Tibial nerve (tissue), 4 donors: Measurements from ENCODE around the gene MBLAC2.

Source experiments
- CTCF ChIP-seq, 5 experiments: fragments of 200-600 bp in 3 of 5; fragments of 450-650 bp in 2 of 5; sonication (generic) in 3 of 5; IDR thresholded peaks; one replicate each; pipeline ENCODE4 v1.5.1; 2016 to 2019; ENCODE audit warnings: antibody characterized with exemption in 5 of 5, mild to moderate bottlenecking in 3 of 5, moderate library complexity in 2 of 5
- EP300 ChIP-seq, 2 donors: sonication (generic); formaldehyde crosslinking; IDR thresholded peaks; one replicate each; pipeline ENCODE4 v1.6.1; 2017; ENCODE audit warnings: antibody characterized with exemption in 2 of 2, mild to moderate bottlenecking in 1 of 2
- POLR2A ChIP-seq, 2 donors: fragments of 450-650 bp; IDR thresholded peaks; one replicate each; pipeline ENCODE4 v1.6.1; 2017; ENCODE audit warnings: antibody characterized with exemption in 2 of 2, mild to moderate bottlenecking in 2 of 2, moderate library complexity in 2 of 2

GRCh38 chr5:90494043-90494442, 19.5 kb upstream of the MBLAC2 start:
- TF ChIP-seq CTCF (IDR thresholded peaks at IDR 0.05) (no peak), POLR2A (IDR thresholded peaks at IDR 0.05) (no peak), EP300 (IDR thresholded peaks at IDR 0.05) (no peak)
